GM19397 (cell line): ENCODE data around the gene TMPRSS11D.

Experiments
- ATAC-seq: cut with Tn5 transposase; IDR thresholded peaks from one replicate; pipeline ENCODE4 v1.9.1; 2021; ENCODE audit warnings: mild to moderate bottlenecking, moderate library complexity; ENCODE audit not compliant: unreplicated experiment

Gene TMPRSS11D

DNA sequence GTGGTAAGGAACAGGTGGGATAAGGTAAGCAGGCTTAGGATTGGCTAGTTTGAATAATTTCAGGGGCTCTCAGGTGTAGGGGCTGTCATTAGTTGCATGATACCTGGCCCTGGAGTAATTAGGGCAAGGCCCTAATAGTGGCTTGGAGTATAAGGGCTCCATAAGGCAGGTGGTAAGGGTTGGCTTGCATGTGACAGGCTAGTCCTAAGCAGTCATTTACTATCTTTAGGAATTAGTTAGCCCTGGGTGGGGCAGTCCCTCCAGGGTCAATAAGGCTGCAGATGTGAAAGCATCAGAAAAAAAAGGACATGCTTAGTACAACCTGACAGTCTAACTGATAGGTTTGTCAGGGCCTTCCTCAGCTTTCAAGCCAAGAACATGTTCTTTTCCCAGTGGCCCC is 7.8 kb upstream of the TMPRSS11D start:
- ATAC-seq = no peak

DNA sequence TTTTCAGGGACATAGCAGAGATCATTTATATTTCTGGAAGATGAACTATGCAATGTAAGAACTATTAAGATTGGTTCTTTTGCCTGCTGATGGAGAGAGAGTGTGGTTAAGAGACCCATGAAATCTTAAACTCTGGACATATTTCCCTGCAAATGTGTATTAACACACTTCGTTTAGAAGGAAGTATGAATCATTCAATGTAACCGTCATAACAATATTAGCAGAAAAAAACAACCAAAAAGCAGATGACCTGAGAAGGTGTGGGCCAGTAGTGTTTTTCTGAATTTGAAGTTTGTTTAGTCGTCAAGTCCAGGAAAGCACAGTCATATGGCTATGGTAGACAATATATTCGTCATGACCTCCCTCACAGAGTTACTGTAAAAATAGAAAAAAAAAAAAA is 2.5 kb upstream of the TMPRSS11D start:
- no peak for ATAC-seq

DNA sequence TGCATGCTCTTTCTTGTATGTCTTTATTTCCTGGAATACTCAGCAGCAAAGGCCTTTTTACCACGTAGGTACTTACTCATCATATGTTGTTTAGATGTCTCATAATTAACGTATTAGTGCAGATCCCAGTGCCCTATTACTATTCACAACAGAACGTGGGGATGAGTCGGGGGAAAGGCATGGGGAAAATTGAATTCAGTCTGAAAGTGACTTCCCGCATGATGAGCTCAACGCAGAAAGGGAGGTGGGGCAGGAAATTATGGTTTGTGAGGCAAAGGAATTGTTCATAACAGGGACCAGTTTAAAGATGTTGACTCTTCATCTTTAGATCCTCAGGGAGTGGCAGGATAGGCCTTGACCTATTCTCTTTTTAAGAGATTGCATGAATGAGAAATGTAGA is 2.0 kb upstream of the TMPRSS11D start:
- no peak for ATAC-seq

DNA sequence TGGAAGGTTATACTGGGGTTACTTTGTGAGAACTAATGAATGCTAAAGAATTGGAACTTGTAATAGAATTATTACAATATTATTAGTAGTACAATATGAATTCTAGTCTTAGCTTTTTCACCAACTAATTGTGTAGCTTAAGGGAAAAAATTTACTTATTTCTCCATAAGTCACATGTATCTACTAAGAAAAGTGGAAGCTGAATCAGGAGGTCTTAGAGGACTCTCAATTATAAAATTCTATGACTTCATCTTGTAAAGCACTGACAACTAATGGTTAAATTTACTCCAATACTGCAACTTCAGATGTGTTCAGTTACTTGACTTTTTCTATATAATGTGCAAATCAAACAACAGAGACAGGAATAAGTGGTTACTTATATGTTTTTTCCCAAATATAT is 899 bp upstream of the TMPRSS11D start:
- no peak for ATAC-seq

DNA sequence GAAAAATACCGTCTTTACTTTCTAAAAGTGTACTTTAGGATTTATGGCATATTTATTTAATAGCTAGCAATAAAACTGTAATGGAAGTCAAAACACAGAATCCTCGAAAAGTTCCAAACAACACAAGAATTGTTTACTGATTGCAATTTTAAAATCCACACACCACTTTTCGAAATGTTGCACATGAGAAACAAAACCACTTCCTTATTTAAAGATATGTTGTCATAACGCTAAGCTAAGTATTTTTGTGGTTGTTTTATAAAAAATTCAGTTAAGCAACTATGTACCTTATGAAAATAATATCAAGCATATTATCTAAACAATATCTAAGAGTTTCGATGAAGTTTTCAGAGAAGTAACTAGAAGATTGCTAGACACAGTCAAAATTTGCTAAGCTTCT is 344 bp downstream of the TMPRSS11D start:
- ATAC-seq = no peak

DNA sequence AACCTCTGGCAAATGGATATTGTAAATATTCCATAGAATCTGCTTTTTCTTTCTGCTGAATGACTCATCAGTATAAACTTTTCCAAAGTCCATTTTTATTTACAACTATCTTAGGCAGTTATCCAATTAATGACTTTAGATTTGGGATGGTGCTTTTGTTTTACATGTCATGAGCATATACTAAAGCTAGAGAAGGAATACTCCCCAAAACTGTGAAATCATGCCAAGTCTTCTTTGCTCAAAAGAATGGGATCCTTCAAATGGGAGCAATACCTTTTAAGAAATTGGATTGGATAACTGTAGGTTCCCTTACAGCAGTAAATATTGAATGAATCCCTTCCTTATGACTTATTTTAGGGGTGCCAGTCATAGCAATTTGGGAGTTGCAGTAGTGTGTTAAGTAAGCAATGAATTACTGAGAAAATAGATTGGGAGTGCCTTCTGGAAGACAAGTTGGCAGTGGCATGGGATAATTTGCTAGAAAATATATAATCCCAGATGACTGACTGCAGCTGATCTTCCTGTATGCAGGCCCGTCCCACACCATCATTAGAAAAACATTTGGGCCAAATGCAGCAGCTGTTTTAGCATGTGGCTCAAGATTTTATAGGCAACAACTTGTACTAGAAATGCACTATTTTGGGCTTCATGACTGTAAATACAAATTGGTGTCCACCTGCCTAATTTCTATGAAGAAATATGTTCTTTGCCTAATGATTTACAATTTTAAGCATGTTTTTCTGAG is 2.8 kb downstream of the TMPRSS11D start:
- no peak for ATAC-seq

DNA sequence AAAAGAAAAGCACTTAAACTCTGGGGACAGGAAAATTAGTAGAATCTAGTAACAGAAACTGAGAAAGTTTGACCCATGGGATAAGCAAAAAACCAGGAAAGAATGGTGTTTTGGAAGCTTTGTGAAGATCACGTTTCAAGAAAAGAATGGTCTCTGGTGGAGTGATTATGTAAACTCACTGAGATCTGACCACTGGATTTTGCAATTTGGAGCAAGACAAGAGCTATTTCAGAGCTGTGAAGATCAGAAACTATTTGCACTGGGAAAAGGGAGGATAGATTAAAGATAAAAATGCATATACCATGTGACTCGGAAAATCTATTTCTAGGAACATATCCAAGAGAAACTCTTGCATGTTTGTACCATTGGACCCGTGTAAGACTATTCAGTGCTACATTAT is 4.3 kb downstream of the TMPRSS11D start:
- ATAC-seq = no peak

DNA sequence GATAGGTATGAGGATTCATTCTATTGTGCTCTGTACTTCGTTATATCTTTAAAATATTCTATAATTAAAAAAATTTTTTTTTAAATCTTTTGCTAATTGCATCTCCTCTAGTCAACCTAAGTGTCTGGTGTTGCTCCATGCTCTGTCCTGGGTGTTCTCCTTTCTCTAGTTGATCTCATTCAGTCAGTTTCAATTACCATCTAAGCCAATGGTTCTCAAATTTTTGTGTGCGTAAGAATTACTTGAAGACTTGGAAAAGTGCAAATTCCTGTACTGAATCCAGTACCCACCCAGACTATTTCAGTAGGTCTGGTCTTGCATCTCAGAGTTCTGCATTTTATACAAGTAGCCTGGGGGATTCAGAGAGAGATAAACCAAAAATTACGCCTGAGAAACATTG is 6.7 kb downstream of the TMPRSS11D start:
- no peak for ATAC-seq

DNA sequence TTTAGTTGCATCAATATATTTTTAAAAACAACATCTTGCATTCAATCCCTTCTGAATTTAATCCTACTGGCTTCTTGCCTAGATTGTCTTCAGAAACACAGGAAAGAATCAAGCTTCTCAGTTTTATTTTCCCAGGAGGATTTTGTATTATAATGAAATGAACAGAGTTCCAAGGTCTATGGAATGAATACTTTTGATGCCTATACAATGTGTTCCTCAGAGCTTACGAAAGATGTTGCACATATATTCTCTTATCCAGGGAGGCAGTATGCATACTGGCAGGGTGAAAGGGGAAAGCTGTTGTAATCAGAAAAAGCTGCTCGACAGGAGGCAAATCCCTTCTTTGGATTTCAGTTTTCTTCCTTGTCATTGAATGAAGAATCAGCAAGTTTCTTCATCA is 8.8 kb downstream of the TMPRSS11D start:
- ATAC-seq = no peak

DNA sequence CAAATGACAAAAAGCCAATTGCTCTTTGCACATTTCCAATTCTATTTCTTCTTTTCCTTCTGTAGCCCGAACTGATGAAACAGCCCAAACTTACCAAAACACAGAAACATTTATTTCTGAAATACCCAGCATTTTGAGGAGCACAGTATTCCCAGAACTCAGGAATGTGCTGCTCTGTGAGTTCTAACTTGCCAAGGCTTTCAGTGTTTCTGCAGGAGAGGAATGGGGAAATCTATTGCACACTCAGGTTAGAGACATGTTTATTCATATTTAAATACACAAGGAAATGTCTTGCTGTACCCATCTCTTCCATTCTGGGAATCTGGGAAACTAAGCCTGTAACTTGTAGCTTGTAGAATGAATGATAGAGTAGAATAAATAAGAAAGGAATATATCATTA is 10.7 kb downstream of the TMPRSS11D start:
- ATAC-seq = no peak

DNA sequence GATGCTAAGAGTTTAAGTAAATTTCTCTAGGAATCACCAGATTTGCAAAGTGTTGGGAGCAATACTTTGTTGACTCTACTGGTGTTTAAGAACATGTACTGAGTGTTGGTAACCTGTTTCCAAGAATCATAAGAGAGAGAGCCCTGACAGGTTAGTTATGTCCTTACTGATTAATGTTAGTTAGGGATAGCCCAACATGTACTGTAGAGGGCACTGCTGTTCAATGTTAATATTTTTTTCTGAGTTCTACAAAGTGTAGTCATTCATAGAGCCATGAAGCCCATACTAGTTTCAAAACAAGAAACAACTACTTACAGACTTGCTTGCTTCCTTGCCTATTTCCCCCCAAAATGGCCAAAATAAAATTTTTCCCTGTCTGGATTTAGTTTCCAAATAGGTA is 11.9 kb downstream of the TMPRSS11D start:
- peak; percentile 56 for ATAC-seq

DNA sequence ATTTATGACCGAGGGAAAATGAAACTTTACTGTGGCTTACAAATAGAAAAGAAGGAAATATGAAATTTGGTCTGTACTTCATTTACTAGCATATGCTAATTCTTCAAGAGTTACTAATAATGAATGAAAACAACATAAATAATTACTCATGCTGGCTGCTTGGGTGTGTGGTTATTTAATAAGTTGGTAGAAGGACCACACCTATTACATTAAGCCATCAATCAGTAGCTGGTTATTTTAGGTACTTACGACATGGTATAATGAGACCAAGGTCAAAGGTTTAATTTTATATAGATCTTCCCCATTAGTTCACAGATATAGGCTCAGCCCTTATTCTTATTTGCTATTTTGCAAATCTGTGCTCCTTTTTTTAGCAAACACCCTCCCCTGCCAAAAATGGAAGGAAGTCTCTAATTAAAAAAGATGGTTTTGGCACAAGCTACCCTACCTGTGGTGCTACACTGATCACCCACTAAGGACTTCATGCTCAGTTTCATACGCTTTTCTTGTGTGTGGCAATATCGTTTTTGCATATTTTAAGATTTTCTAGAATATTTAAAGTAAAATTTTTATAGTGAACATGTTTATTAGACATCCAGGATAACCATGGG is 14.1 kb downstream of the TMPRSS11D start:
- no peak for ATAC-seq

DNA sequence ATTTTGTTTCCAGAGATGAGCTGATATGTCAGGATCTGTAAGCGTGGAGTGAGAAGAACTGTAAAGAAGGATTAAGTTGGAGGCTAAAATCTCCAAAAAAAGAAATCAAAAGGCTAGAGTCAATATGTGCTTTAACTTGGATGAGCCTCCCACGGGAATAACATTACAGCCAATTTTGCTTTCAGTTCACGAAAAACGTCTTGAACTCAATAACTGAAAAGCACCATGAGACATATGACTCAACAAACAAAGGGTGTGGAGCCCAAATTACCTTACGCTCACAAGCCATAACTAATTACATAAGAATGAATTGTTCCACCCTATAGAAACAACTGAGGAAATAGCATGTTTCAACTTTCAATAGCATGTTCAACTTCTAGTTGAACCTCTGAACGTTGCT is 22.3 kb downstream of the TMPRSS11D start:
- ATAC-seq = no peak

DNA sequence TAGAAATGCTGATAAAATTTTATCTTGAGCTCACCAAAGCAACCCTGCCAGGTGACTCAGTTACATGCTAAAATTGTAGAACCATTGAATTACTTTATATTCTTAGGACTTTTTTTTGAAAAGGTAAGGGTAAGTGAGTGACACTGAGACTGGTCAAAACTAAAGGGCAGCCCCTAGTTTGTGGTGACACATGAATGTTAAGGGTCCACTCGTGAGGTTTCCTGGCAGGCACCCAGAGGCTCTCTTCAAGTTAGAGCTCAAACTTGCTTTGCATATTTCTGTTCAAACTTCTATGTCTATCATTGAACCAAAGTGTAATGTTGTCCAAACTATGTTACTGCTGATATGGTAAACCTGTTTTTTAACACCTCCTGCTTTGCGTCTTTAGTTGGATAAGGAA is 30.5 kb downstream of the TMPRSS11D start:
- no peak for ATAC-seq

DNA sequence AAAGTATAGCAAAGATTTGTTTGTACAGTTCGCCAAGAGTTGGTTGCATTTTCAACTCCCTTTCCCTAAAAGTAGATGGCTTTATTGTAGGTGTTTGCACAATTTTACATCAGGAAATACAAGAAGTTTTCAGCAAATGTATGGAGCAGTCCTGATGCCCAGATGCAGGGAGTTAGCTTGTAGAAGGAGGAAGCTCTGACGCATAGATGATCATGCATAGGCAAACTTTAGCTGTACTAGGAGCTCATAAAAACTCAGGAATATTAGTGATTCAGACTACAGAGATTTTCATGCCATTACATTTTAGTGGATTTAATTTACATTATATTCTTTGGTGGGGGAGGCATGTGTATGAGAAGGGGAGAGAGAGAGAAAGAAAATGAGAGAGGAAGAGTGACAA is 62.9 kb downstream of the TMPRSS11D start:
- ATAC-seq = no peak

DNA sequence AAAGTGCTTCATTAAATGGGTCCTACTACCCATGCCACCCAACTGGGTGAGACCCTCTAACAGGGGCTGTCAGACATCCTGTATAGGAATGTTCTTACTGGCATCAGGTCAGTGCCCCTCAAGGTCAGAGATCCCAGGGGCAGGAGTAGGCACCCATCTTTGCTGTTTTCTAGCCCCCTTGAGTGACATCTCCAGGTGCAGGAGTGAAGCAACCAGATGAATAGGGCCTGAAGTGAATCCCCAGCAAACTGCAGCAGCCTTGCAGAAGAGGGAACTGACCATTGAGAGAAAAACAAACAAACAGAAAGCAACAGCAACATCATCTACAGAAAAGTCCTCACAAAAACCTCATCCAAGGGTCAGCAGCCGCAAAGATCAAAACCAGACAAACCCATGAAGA is 73.8 kb downstream of the TMPRSS11D start:
- no peak for ATAC-seq

DNA sequence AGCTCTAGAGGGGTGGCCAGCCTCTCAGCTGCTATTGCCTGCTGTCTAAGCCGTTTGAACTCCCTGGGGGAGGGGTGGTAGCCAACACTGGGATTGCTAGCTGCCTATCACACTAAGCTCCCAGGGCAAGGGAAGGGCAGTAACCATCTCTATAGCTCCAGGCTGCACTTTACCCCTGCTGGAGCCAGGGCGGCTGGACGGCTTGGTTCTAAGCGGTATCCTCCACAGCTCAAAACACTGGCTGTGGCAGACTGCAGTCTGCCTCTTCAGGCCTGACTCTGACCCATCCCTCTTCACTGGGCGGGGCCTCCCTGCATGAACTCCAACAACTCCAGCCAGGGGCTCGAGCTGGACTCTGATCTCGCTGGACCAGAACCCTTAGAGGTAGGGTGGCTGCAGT is 74.3 kb downstream of the TMPRSS11D start:
- no peak for ATAC-seq

DNA sequence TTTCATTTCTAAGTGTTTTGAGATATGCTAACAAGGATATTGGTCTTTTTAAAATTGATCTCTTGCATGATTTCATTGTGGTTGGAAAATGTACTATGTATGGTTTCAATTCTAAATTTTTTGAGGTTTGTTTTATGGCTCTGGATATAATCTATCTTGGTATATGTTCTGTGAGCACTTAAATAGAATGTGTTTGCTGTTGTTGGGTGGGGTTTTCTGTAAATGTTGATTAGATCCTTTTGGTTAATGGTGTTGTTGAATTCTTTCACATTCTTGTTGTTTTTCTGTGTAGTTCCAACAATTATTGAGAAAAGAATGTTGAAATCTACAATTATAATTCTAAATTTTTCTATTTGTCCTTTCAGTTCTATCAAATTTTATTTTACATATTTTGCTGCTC is 87.0 kb downstream of the TMPRSS11D start:
- ATAC-seq = no peak

DNA sequence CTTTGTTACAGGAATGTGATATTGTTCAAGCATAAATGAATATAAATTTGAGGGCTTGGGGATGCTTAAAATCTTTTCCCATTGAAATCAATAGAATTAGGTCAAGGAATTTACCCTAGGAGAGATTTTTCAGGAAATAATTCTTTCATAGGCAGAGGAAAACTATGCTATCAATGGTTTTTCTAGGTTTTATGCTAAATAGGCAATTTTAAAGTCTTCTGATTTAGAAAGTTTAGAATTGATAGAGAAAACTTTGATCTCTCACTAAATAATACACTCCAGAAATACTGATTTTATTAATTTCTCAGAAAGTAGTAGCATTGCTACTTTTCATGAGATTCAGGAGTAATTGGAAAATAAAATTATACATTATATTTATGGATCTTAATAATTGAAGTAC is 93.1 kb downstream of the TMPRSS11D start:
- no peak for ATAC-seq

DNA sequence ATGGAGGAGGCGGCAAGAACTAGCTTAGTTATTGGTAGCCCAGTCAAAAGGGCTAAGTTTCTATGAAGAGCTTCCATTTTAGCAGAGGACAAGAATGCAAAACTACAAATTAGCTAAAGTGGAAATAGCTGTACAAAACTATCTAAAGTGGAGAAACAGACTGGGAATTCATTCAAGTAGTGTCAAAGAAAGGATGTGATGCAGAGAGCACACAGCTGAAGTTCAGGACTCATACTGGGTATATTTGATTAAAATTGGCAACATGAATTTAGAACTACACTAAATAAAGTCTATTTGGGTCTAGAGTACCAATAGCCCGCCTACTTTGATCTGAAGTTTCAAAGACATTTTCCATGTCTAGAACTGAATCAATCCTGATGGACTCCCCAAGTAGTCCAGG is 96.5 kb downstream of the TMPRSS11D start:
- no peak for ATAC-seq

DNA sequence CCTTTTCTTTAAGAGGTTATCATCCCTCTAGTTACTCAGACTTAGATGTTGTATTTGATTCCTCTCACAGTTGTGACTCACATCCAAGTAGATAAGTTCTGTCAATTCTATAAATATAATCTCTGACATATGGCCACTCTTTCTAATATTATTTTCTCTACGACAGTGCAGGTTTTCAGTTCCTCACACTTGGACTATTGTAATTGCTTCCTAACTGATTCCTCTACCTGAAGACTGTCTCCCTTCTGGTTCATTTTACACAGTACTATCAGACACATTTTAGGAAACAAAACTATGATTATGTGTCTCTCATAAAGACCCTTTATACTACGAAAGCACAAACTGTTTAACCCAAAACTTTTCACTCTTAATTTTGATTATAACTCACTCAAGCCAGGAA is 98.3 kb downstream of the TMPRSS11D start:
- no peak for ATAC-seq

DNA sequence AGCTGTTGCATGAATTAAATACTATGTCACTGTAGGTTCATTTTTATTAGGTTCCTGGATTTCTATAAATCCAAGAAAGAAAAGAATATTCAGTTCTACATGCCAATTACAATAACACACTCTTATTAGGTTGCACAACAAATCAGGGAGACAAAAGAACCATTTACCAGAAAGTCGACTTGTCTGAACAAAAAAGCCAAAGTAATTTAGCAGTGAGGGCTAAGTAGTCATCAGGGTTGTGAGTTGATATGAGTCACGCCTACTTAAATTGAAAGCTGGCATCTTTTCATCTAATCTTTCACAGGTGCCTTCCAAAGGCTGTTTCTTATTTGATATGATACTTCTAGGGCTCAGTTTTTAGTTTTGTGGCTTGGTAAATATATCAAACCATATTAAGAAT is 104.2 kb downstream of the TMPRSS11D start:
- ATAC-seq = no peak

DNA sequence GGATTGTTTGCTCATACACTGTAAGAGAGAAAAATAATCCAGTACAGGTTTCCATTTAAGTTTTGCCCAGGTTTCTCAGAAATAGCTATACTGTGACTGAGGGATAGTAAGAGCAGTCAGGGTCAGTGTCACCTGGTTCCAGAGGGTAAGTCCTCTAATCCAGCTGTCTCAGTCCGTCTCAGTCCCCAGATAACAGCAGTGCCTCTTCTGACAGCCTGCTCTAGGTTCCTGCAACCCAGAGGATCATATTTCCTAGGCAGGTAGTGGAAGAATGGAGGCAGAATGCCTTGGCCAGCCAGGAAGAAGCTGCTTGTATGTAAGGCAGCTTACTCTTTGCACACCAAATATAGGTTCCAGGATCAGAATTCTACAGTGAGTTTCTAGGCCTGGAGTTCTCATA is 107.1 kb downstream of the TMPRSS11D start:
- no peak for ATAC-seq
